Chondrocyte (in vitro differentiated cells): ENCODE measurements around the gene ENTPD6. TPM values are rescaled to one million over a fixed set of nuclear protein-coding genes. Genes with fewer than 3 reads are reported as not detected.

Source experiments
- DNase-seq: peaks from one replicate; pipeline ENCODE4 v3.0.0; 2021; ENCODE audit warnings: mixed read lengths, low spot score
- H3K27ac Mint-ChIP-seq: one replicate; pipeline ENCODE4 v1.8.0; 2021; ENCODE audit warnings: mild to moderate bottlenecking, moderate library complexity, mixed read lengths; ENCODE audit not compliant: unreplicated experiment
- H3K27me3 Mint-ChIP-seq: 2 replicates; pipeline ENCODE4 v1.8.0; 2021; ENCODE audit warnings: low read depth, mixed read lengths
- H3K36me3 Mint-ChIP-seq: 2 replicates; pipeline ENCODE4 v1.8.0; 2021; ENCODE audit warnings: low read depth, mixed read lengths
- H3K4me1 Mint-ChIP-seq: 2 replicates; pipeline ENCODE4 v1.8.0; 2021; ENCODE audit warnings: low read depth, mild to moderate bottlenecking, mixed read lengths
- H3K4me3 Mint-ChIP-seq: one replicate; pipeline ENCODE4 v1.8.0; 2021; ENCODE audit warnings: mild to moderate bottlenecking, moderate library complexity, mixed read lengths; ENCODE audit not compliant: unreplicated experiment
- H3K9me3 Mint-ChIP-seq: 2 replicates; pipeline ENCODE4 v1.8.0; 2021; ENCODE audit warnings: low read depth, mixed read lengths
- long read RNA-seq: library from polyadenylated mRNA; stranded (forward); transcript quantifications from one replicate; pipeline ENCODE4 v2.0.0, GENCODE V29; 2021
- total RNA-seq: library from RNA; stranded (reverse); gene quantifications from 3 replicates; pipeline ENCODE4 v1.2.1, GENCODE V29; 2021
- TF ChIP-seq, protein P1 (sequence below): fragments of 200-600 bp; sonication (generic); IDR thresholded peaks from 2 replicates; pipeline ENCODE4 v1.5.0; 2021; ENCODE audit warnings: antibody characterized with exemption, mild to moderate bottlenecking, moderate library complexity

The ENTPD6 gene
- total RNA-seq: 42.2 to 53.5 TPM (median 50.3 TPM) in 3 replicates
- long read RNA-seq, transcript ENTPD6-201 (14 exons, 2,708 nt): major isoform, 32 of 175 reads
- long read RNA-seq, transcript ENTPD6-202 (15 exons, 2,766 nt): minor isoform, 11 of 175 reads
- long read RNA-seq, transcript ENTPD6-203 (15 exons, 2,750 nt): minor isoform, 18 of 175 reads
- long read RNA-seq, partial matches to known transcripts: 8 of 175 reads
- long read RNA-seq, other reads (novel, unspliced or antisense): 103 of 175 reads

- DNase-seq: no peak
- TF ChIP-seq, protein P1, sequence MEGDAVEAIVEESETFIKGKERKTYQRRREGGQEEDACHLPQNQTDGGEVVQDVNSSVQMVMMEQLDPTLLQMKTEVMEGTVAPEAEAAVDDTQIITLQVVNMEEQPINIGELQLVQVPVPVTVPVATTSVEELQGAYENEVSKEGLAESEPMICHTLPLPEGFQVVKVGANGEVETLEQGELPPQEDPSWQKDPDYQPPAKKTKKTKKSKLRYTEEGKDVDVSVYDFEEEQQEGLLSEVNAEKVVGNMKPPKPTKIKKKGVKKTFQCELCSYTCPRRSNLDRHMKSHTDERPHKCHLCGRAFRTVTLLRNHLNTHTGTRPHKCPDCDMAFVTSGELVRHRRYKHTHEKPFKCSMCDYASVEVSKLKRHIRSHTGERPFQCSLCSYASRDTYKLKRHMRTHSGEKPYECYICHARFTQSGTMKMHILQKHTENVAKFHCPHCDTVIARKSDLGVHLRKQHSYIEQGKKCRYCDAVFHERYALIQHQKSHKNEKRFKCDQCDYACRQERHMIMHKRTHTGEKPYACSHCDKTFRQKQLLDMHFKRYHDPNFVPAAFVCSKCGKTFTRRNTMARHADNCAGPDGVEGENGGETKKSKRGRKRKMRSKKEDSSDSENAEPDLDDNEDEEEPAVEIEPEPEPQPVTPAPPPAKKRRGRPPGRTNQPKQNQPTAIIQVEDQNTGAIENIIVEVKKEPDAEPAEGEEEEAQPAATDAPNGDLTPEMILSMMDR: peak; percentile 55
- Mint-ChIP-seq H3K36me3 (no peaks in the 10 kb centered on the region), H3K27me3 (no peaks in the 10 kb centered on the region), H3K4me3 (peak within 1 kb of the TSS; percentile 95), H3K4me1 (peaks cover 41% of the 10 kb centered on the region), H3K9me3 (no peaks in the 10 kb centered on the region), H3K27ac (peak within 1 kb of the TSS; percentile 78)
Measured at GRCh38 chr20:25195014-25195961, at the start of gene ENTPD6. Gene ENTPD6 (plus strand): TSS chr20:25195712. CDS start chr20:25206537, 10,825 bp downstream.

- Mint-ChIP-seq H3K27me3 (peaks cover 41% of the 10 kb centered on the region), H3K4me1 (no peaks in the 10 kb centered on the region), H3K36me3 (no peaks in the 10 kb centered on the region), H3K9me3 (no peaks in the 10 kb centered on the region), H3K4me3 (no peak overlapping the region), H3K27ac (no peak overlapping the region)
- DNase-seq: no peak
- TF ChIP-seq, protein P1: no peak
Measured at GRCh38 chr20:25146976-25147375, 48.5 kb upstream of the ENTPD6 start.

- TF ChIP-seq, protein P1: no peak
- H3K9me3 Mint-ChIP-seq: no peaks in the 10 kb centered on the region
- H3K27me3 Mint-ChIP-seq: peaks cover 42% of the 10 kb centered on the region
- no peak for DNase-seq
- no peaks in the 10 kb centered on the region for H3K36me3 Mint-ChIP-seq
- H3K4me1 Mint-ChIP-seq: no peaks in the 10 kb centered on the region
- H3K27ac Mint-ChIP-seq: no peak overlapping the region
- no peak overlapping the region for H3K4me3 Mint-ChIP-seq
Measured at GRCh38 chr20:25147716-25148115, 47.8 kb upstream of the ENTPD6 start.

DNA sequence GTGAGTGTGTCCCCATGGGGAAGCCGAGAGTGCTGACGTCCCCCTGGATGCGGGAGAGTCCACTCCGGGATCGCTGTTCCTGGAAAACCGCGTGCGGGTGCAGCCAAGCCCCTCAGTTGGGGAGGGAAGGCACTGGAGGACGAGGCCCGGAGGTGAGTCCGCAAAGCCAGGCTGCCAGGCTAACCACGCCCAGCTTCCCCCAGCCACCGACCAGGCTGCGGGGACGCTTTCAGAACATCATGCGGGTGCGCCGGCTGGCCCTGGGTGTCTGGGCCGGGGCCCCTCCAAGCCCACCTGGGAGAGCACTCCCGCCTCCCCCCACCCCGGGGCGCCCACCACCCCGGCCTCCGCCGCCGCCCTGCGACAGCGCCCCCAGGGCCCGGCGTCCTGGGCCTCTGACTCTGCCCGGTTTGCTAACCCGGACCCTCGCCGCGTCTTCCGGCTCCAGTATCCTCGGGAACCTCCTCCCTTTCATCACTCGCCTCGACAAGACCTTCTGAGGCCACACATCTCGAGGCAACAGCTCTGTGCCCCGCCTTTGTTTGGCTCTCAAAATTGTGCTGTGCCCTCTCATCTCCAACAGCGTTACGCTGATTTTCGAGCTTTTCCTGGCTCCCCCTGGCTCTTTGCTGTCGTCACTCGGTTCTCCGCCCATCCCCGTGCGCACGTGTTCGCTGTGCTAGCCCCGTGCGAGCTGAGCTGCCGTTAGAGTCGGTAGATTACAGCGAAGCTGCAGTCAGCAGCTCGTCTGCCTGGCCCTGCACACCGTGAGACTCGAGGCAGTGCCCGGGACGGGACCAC, 47.1 kb upstream of the ENTPD6 start:
- DNase-seq: no peak
- H3K9me3 Mint-ChIP-seq: no peaks in the 10 kb centered on the region
- peaks cover 36% of the 10 kb centered on the region for H3K27me3 Mint-ChIP-seq
- peak overlapping the region; percentile 55 for H3K4me3 Mint-ChIP-seq
- H3K4me1 Mint-ChIP-seq: no peaks in the 10 kb centered on the region
- no peak overlapping the region for H3K27ac Mint-ChIP-seq
- TF ChIP-seq, protein P1: no peak
- H3K36me3 Mint-ChIP-seq: no peaks in the 10 kb centered on the region
